NCI-H1694 treated with DMSO at 0.1 percent for 48 hours (cell line): ENCODE results near the gene VWA3B.
"Not testable (repeated sequence)": the region's sequence is repeated elsewhere in the genome, so short reads cannot be mapped to it uniquely, and the experiment has no call there.

Experiments used
- DNase-seq: peaks from one replicate; lab custom pipeline; 2025; lab: John Stamatoyannopoulos, UW

Gene VWA3B

DNA sequence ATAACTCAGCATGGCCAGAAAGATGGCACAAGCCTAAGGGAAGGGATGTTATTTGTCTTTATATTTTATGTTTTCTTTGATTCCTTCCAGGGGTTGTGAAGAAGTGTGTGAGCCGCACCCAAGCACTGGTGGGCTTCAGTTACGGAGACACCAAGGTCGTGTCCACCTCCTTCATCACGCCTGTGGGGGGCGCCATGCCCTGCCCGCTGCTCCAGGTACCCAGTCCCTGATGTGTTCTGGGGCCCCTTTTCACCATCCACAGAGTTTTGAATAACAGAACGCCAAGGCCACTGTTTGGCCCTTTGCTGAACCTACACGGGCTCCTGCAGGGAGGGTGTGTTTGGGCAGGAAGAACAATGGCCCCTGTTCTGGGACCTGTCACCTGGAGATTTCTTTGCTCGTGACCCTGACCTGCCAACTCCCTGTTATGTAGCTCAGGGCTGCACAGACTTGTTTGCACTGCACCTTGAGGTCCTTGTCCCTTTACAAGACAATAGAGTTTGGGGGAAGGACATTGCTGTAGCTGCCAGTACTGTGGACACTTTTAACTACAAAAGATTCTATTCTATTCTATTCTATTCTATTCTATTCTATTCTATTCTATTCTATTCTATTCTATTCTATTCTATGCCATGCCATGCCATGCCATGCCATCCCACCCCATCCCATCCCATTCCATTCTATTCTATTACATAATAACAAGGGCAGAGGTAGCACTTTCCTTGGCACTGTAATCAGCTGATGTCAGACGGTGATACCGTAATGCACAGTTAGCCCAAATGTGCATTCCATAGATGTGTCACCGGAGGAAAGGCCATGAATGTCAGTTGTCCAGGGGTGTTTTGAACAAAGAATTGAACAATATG lies 211.1 kb downstream of the VWA3B start:
- DNase-seq, result no peak

DNA sequence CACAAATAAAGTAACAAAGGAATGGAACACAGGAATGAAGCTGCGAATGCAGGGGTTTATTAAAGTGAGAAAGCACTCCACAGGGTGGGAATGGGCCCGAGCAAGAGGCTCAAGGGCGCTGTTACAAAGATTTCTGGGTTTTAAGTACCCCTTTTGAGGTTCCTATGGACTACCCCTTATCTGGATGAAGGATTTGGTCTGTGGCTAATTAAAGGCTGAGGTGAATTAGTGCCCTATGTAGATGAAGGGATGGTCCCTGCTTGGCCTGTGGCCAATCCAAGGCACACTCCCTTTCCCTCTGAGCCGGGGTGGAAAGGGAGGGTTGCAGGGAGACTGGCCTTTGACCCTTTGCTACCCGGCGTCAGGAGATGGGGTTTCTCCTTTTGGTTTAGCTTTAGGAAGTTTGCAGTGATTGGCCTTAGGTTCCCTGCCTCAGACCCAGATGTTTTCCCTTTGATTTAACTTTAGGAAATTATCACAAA lies 211.8 kb downstream of the VWA3B start:
- no peak for DNase-seq

DNA sequence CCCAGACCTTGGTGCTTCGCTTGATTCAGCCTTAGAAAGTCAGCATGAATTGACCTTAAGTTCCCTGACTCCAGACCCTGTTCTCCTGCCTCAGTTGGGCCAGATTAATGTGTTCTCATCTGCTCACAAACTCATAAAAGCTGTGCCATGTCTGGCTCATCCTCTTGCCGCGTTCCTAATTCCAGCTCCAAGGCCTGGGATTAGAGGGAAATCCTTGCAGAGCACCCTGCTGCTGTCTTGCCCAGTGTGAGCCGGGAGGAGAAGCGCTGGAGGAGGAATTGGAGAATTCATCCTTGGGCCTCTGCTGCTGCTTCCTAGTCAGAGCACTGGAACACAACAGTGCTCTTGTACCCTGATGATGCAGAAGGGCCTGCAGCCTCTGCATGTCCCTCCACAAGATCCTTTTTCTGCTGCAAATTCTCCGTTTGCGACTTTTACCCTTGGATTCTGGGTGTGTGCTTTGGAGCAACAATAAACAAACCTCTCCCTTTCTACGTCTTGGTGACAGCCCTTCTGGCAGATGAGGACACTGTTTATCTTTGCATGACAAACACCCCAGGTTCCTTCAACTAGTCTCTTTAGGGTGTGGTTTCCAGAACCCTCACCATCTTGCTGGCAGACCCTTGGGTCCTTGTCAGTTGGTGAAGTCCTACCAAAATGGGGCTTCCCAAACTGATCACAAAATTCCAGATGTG lies 212.4 kb downstream of the VWA3B start:
- DNase-seq, result no peak

DNA sequence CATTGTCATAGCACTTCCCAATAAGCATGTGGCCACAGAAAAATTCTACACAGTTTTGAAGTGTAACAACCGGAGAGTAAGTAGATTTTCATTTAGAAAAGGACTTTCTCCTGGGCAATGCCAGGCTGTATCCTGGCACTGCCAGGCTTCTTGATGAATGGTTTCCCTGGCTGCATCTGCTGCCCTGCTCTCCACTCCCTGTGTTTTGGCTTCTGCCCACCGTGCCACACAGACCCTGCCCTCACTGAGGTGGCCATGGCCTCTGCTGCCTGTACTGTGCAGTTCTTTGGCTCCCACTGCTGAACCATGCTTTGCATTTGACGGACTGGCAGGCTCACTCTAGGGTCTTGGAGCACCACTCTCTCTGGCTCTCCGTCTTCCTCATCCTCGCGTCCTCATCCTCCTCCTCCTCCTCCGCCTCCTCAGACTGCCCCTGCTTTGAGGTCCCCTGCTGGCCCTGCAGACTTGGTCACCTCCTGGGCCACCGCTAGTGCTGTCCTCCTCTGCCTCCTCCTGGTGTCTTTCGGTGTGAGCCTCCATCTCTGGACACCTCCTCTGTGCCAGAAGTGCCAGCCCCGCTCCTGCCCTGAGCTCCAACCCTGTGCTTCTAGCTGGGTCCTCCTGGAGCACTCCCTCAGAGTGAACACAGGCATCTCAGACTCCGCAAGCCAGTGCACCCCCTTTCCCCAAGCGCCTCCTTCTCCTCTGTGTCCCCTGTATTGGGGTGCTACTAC lies 213.3 kb downstream of the VWA3B start:
- DNase-seq, result no peak

DNA sequence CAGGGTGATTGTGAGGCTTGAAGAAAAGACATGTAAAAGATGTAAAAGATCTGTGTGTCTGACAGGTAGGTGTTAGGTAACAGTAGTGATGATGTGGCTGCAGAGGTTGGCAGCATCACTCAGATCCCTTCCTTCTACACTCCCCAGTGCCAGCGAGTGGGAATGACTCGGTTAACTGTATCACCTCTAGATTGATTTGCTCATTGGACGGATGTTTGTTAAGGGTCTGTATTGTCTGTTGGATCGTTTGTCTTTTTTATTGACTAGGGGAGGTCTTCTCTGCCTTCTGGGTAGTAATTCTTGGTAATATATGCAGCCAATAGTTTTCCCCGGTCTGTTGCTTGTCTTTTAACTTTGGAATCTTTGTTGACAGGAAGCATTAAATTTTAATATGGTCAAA lies 214.5 kb downstream of the VWA3B start:
- DNase-seq, result no peak

DNA sequence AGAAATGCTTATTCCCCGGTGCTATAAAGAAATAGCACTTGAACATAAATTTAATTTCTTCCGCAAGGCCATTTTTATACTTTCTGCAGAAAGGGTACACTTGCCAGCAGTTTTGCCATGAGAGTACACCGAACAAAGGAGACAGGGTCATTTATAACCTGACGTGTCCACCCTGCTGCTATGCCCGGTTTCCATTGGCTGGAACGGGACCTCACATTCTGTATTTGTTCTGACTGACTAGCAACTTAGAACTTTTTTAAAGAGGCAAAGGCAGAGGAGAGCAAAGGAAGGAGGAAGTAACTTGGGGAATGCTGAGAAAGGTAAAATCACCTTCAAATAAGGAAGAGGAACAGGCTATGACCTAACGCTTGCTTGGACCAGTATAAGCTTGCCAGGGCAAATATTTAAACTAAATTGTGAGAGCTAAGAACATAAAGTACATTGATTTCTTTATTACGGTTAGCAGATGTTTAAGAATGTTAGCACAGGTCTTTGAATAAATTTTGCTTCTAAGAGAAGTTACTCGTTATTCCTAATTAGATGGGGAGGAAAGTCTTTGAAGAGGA lies 220.2 kb downstream of the VWA3B start:
- not testable (repeated sequence) for DNase-seq

DNA sequence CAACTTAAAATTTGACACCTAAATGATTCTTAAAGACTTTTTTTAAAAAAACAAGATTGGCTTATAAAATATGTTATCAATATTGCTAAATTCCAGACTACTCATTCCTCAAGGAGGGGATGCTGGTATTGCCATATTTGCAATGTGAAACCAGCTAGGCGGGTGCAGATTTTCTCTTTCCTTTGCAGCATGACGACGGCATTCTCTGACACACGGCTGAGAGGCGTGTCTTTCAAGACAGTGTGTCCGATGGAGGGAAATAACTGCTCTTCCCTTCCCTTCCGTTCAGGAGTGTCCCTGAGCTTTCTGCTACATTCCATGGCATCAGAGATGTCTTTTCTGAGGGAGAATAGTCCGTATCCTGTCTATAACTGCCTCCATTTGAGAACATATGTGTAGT lies 221.1 kb downstream of the VWA3B start:
- DNase-seq, result no peak

DNA sequence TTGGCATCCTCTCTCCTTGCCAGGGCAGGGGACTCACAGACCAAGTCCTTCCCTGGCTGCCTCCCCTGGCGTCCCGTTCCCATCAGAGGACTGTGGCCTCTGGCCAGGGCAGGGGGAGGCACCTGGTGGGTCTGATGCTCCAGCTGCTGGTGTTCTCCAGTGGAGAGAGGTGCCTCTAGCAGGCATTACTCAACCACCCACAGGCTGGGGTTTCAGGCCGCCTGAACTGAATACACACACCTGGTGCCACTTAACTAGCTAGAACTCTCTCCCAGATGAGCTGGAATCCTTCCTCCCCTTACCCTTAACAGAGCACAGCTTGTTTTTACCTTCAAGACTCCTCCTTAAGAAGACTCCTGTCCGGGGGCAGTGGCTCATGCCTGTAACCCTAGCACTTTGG lies 221.6 kb downstream of the VWA3B start:
- no peak for DNase-seq

DNA sequence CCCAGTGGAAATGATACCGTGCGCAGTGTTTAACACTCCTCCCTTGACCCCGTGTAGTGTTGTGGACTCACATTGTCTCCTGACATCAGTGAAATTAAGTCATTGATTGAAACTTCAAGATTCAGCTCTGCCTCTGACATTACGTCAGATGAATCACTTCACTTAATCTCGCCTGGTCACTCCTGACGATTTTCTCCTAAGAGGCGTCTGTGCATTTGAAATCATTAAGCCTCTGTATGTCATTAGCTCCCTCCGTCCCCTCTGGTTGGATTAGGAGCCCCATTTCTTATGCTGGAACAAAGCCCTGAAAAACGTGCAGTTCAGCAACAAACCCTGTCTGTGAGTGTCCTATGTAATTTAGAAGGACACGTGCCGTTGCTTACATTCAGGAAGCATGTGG lies 222.6 kb downstream of the VWA3B start:
- DNase-seq, result no peak

DNA sequence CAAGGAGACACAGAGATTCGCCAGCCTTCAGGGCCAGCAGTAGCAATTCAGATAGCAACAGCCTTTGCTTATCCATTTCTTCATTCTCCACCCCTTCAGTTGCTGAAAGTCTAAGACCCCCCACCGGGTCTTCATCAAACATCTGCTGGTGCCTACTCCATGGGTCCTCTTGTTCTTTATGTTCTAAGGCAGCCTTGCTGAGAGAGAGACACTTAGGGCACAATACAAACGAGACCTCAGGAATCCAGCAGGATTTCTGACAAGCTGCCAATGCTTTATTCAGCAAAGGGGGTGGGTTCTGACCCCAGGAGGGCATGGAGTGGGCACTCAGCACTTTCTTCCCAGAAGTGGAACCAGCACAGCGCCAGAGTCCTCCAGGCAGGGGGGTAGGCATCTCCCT lies 223.0 kb downstream of the VWA3B start:
- no peak for DNase-seq

DNA sequence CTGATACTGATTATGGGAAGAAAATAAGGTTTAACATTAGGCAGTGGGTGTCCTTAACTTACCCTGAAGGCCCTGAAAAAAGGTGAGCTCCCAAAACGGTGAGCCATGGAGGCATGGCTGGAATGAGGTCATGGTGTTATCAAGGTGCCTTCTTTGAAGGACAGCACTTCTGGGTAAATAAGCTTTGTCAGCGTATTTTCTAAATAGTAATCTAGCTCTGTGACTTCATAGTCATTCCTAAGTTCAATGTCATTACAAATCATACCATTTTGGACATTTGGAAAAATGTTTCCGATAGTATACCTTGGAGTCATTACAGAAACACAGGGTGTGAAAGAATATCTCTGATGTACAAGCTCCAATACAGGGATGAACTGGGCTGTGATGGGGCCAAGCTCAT lies 224.1 kb downstream of the VWA3B start:
- no peak for DNase-seq

DNA sequence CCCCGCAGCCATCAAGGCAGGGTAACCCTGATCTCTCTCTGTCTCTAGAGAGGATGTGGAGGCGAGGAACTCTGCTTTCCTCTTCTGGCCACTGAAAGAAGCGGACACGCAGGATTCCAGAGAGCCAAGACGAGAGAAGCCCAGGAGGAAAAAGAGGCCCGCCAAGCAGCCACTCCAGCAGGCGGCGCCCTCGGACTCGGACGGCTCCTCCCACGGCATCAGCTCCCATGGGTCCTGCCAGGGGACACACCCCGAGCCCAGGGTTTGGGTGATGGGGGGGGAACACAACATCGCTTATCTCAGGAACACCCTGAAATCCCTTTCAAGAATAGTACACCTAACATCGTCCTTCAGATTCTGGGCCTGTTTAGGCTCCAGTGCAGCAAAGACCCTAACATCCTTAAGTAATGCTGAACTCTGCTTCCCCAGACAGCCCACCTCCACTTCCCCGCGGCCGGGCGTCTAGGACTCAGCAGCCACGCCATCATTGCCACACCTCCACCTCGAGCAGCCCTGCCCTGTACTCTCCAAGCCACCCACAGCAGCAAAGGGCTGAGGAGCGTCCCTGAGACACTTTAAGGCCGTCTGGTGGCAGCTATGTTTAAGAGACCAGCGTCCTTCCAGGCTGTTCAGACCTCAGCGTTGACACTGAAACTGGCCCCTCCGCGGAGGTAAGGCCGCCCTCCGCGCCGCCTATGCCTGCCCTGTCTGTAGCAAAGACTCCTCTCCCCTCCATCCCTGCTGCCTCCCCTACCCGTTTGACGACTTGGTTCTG lies 225.0 kb downstream of the VWA3B start:
- DNase-seq, result no peak

DNA sequence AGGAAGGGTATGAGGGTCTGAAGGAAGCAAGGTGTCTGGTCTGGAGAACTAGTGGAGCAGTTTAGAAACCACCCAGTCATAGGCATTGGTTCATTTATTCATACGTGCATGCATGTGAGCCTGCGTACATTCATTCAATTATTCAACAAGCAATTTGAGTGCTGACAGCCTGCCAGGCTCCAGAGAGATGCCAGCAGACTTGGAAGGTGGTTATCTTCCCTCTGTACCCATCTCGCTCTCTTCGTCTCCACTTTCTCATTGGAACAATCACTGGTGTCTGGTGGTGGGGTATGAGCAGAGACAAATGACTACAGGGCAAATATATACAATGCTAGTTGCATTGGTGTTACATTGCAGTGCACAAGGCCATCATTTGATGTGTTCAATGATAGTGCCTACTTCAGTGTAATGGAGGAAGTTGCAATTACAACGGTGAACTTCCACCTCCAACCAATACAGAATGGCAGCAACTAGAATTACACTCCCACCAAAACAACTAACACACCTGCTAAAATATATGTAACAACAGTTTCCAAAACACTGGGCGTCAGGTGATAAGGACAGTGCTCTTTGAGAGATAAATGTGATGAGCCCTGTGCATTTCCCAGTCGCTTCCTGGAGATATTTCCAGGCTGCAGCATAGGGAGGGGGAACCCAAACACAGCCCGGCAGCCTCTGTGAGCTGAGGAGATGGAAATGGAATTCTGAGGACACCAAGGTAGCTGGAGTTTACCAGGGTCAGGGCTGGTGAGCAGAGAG lies 226.7 kb downstream of the VWA3B start:
- no peak for DNase-seq

DNA sequence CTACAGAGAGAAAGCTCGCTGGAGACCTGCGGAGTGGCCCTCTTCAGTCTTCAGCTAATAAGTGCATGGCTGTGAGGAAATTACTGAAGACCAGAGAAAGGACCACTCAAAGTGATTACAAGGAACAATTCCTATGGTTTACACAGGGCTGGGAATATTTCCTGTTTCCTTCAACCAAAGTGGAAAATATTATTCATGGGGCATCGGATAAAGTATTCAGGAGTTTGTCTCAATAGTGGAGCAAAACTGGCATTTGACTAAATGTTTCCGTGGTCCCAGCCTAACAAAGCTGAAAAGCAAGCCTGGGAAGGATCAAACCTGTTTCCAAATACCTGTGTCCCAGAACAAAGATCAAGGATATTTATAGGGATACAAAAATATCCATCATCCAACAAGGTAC lies 227.3 kb downstream of the VWA3B start:
- no peak for DNase-seq

DNA sequence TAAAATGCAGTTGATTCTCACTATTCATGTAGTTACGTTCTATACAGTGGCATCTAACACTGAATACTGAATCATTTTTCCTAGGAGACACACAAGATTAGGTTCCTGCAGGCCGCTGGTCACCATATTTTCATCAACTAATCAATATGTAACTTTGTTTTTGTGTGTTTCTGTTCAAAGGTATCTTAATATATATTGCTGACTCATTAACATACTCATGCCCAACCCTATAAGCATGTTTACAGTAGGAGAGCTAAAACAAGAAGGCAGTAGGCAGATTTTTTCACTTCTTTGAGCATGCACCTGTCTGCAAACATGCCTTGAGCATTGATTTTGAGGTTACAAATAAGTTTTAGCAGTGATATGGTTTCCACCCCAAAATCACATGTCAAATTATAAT lies 229.0 kb downstream of the VWA3B start:
- no peak for DNase-seq

DNA sequence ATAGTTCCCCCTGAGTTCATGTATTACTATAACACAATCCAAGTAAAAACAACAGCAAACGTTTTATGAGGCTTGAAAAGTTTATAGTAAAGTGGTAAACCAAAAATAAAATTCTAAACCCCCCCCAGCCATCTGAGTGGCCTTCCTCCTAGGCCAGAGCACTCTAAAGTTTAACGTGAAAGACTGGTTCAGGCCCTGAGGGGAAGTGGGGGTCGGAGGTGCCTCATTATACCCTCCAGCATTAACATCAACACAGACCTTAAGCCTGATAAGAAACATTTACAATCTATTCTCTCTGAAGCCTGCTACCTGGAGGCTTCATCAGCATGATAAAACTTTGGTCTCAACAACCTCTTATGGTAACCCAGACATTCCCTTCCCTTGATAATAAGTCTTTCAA lies 230.2 kb downstream of the VWA3B start:
- DNase-seq, result no peak

DNA sequence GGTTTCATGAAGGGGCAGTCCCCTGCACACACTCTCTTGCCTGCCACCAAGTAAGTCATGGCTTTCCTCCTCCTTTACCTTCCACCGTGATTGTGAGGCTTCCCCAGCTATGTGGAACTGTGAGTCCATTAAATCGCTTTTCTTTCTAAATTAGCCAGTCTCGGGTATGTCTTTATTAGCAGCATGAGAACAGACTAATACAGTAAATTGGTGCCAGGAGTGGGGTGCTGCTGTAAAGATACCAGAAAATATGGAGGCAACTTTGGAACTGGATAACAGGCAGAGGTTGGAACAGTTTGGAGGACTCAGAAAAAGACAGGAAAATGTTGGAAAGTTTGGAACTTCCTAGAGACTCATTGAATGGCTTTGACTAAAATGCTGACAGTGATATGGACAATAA lies 233.2 kb downstream of the VWA3B start:
- not testable (repeated sequence) for DNase-seq

DNA sequence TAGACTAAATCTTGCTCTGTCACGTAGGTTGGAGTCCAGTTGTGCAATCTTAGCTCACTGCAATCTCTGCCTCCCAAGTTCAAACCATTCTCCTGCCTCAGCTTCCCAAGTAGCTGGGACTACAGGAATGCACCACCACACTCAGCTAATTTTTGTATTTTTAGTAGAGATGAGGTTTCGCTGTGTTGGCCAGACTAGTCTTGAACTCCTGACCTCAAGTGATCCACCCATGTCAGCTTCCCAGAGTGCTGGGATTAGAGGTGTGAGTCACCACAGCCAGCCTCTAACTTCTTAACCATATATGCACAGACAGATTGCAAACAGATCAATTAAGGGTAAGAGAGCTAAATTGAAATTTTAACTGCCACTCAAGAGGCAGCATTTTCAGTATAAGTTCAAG lies 237.2 kb downstream of the VWA3B start:
- DNase-seq, result no peak

DNA sequence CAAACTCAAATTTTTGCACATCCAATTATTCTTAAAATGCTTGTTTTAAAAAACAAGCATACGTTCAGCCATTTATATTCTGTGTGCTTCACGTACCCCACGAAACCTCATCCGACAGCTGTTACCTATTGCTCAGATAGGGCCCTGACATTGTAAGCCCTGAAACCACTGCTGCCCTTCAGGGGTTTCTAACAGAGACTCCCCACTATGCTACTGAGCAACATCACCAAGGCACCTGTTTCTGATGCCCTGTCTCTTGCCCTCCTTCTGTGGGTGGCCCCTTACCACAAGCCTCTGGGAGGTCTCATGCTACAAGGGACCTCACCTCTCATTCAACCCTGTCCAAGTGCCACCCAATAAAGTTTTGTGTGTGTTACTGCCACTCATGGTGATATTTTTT lies 240.8 kb downstream of the VWA3B start:
- DNase-seq, result no peak

DNA sequence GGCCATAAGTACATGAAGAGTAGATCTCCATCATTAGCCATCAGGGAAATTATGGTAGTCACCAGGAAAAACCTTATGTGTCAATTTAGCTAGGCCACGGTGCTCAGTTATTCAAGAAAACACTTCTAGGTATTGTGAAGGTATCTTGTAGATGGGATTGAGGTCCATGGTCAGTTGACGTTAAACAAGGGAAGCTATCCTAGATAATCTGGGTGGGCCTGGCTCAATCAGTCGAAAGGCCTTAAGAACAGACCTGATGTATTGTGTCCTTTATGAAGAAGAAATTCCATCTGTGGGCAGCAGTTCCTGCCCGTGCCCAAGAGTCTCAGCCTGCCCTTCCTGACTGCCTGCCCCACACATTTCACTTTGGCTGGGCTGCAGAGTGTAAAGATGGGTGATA lies 242.6 kb downstream of the VWA3B start:
- no peak for DNase-seq

DNA sequence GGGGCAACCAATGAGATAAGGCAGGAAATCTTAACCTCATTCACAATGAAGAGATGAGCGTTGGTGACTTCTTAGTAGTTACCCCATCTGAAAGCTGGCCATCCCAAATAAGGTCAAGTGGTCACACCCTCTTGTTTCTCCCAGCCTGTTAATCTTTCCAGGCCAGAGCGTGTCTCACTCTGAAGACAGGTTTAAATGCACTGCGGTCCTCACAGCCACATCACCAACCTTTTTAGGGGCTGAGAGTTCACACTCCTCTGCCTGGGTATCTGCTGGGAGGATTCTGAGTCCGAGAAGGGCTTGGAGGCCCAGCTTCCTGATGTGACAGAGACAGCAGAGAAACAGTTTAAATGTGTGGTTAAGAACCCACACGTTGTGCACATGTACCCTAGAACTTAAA lies 246.0 kb downstream of the VWA3B start:
- no peak for DNase-seq
